ENCODE results near the gene DIP2C. TPM values are rescaled to one million over a fixed set of nuclear protein-coding genes. Genes with fewer than 3 reads are reported as not detected.
"Not testable (repeated sequence)": the region's sequence is repeated elsewhere in the genome, so short reads cannot be mapped to it uniquely, and the experiment has no call there.

The DIP2C gene
- total RNA-seq, 1 donor from 2014 or later: 52.6 TPM

DNA sequence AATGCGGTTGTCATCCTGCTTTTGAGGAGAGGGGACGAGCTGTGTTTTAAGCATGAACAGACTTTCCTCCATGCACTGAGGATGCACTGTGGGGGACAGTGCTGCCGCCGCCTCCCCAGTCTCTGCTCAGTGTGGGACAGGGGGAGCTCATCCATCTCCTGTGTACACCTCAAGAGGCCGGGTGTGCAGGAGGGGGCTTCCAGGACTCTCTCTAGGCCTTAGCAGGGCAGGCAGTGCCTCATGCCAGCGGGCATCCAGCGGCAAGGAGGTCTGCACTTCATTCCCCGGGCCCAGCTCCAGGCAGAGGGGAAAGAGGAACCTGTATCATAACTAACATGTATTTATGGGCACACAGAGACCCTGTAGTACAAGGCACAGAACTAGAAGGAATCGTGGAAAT is 89.7 kb downstream of the DIP2C start:
- TF ChIP-seq, protein P1, sequence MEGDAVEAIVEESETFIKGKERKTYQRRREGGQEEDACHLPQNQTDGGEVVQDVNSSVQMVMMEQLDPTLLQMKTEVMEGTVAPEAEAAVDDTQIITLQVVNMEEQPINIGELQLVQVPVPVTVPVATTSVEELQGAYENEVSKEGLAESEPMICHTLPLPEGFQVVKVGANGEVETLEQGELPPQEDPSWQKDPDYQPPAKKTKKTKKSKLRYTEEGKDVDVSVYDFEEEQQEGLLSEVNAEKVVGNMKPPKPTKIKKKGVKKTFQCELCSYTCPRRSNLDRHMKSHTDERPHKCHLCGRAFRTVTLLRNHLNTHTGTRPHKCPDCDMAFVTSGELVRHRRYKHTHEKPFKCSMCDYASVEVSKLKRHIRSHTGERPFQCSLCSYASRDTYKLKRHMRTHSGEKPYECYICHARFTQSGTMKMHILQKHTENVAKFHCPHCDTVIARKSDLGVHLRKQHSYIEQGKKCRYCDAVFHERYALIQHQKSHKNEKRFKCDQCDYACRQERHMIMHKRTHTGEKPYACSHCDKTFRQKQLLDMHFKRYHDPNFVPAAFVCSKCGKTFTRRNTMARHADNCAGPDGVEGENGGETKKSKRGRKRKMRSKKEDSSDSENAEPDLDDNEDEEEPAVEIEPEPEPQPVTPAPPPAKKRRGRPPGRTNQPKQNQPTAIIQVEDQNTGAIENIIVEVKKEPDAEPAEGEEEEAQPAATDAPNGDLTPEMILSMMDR (IDR thresholded peaks at IDR 0.05; ENCODE audit: partially characterized antibody, unreplicated experiment): no peak
- Mint-ChIP-seq H3K4me1 (ENCODE audit: low read depth, unreplicated experiment) (peaks cover 36% of the 10 kb centered on the region), H3K36me3 (ENCODE audit: unreplicated experiment) (no peaks in the 10 kb centered on the region), H3K9me3 (ENCODE audit: unreplicated experiment) (peaks cover 7% of the 10 kb centered on the region), H3K4me3 (ENCODE audit: unreplicated experiment) (no peak overlapping the region), H3K27ac (ENCODE audit: unreplicated experiment) (no peak overlapping the region), H3K27me3 (ENCODE audit: unreplicated experiment) (peaks cover 4% of the 10 kb centered on the region)
- DNase-seq: no peak

- no peak overlapping the region for H3K27ac Mint-ChIP-seq (ENCODE audit: unreplicated experiment)
- peaks cover 33% of the 10 kb centered on the region for H3K4me1 Mint-ChIP-seq (ENCODE audit: low read depth, unreplicated experiment)
- H3K27me3 Mint-ChIP-seq (ENCODE audit: unreplicated experiment): peaks cover 8% of the 10 kb centered on the region
- H3K9me3 Mint-ChIP-seq (ENCODE audit: unreplicated experiment): peaks cover 11% of the 10 kb centered on the region
- TF ChIP-seq, protein P1 (IDR thresholded peaks at IDR 0.05; ENCODE audit: partially characterized antibody, unreplicated experiment): no peak
- H3K36me3 Mint-ChIP-seq (ENCODE audit: unreplicated experiment): no peaks in the 10 kb centered on the region
- DNase-seq: no peak
- H3K4me3 Mint-ChIP-seq (ENCODE audit: unreplicated experiment): no peak overlapping the region
Measured at GRCh38 chr10:598415-599170, 90.9 kb downstream of the DIP2C start.

- peaks cover 31% of the 10 kb centered on the region for H3K4me1 Mint-ChIP-seq (ENCODE audit: low read depth, unreplicated experiment)
- H3K27me3 Mint-ChIP-seq (ENCODE audit: unreplicated experiment): peaks cover 10% of the 10 kb centered on the region
- no peaks in the 10 kb centered on the region for H3K36me3 Mint-ChIP-seq (ENCODE audit: unreplicated experiment)
- H3K9me3 Mint-ChIP-seq (ENCODE audit: unreplicated experiment): peaks cover 12% of the 10 kb centered on the region
- DNase-seq: no peak
- H3K27ac Mint-ChIP-seq (ENCODE audit: unreplicated experiment): no peak overlapping the region
- H3K4me3 Mint-ChIP-seq (ENCODE audit: unreplicated experiment): no peak overlapping the region
- TF ChIP-seq, protein P1 (IDR thresholded peaks at IDR 0.05; ENCODE audit: partially characterized antibody, unreplicated experiment): no peak
Measured at GRCh38 chr10:597976-598375, 91.5 kb downstream of the DIP2C start.

DNA sequence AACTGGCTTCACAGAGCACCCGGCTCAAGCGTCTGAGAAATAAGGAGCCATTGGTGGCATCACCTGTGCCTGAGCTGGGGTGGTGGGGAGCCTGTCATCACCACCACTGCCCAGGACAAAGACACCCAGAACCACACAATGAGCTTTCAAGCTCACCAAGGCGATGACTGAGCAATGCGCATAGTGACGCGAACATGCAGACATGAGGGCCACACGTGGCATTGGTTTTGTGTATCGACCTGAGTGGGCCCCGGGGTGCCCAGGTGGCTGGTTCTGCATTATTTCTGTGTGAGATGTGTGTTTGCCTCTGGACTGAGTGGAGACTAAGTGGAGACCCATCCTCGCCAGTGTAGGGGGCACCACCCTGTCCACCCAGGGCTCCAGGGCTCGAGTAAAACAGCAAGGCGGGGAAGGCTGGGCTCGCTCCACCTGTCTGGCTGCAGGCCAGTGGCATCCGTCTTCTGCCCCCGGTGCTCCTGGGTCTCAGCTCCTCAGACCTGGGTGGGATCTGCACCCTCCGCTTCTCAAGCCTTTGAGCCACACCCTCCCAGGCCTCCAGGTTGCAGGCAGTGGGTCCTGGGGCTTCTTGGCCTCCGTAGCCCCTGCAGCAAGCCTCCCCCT is 92.6 kb downstream of the DIP2C start:
- H3K4me1 Mint-ChIP-seq (ENCODE audit: low read depth, unreplicated experiment): peaks cover 31% of the 10 kb centered on the region
- no peak overlapping the region for H3K4me3 Mint-ChIP-seq (ENCODE audit: unreplicated experiment)
- peaks cover 10% of the 10 kb centered on the region for H3K27me3 Mint-ChIP-seq (ENCODE audit: unreplicated experiment)
- no peak overlapping the region for H3K27ac Mint-ChIP-seq (ENCODE audit: unreplicated experiment)
- TF ChIP-seq, protein P1 (IDR thresholded peaks at IDR 0.05; ENCODE audit: partially characterized antibody, unreplicated experiment): no peak
- H3K9me3 Mint-ChIP-seq (ENCODE audit: unreplicated experiment): peaks cover 8% of the 10 kb centered on the region
- H3K36me3 Mint-ChIP-seq (ENCODE audit: unreplicated experiment): no peaks in the 10 kb centered on the region
- no peak for DNase-seq

- H3K36me3 Mint-ChIP-seq (ENCODE audit: unreplicated experiment); H3K9me3 Mint-ChIP-seq (ENCODE audit: unreplicated experiment); H3K27me3 Mint-ChIP-seq (ENCODE audit: unreplicated experiment); H3K4me3 Mint-ChIP-seq (ENCODE audit: unreplicated experiment); H3K27ac Mint-ChIP-seq (ENCODE audit: unreplicated experiment); DNase-seq: not testable (repeated sequence)
- H3K4me1 Mint-ChIP-seq (ENCODE audit: low read depth, unreplicated experiment): peaks cover 36% of the 10 kb centered on the region
Measured at GRCh38 chr10:596131-596530, 93.3 kb downstream of the DIP2C start.

Measured in glutamatergic neuron (in vitro differentiated cells).